ENCODE results near the gene STRADB. TPM values are rescaled to one million over a fixed set of nuclear protein-coding genes. Genes with fewer than 3 reads are reported as not detected.
A peak's percentile ranks its signal among the peaks of the same experiment; 100 is the strongest.

Gene STRADB
- total and polyA plus RNA-seq, 2 experiments from 2014 or later, result 35.9 to 37.1 TPM

DNA sequence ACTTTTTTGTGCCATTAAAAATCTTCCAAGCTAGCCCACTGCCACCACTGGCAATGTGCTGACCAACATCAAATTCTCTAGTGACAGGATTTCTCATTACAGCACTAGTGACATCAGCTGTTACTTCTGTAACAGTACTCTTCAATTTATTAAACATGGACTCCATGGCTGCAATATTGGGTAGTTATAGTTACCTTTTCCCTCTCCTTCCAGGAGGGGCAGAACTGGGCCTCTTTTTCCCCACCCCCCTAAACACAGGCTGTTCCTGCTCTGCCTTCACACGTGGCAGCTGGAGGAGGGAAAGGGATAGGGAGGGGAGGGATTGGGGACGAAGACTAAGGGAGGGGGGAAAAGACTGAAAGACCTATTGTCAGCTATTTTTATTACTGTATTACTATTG is 38.4 kb upstream of the STRADB start:
- H3K4me1 Mint-ChIP-seq, result no peaks in the 10 kb centered on the region
- ATAC-seq, result peak; percentile 74

More for the DNA sequence above, 38.4 kb upstream of the STRADB start:
- no peaks in the 10 kb centered on the region for H4K20me1 ChIP-seq (replicated peaks; ENCODE audit: insufficient read depth)
- H3K79me2 ChIP-seq (replicated peaks; ENCODE audit: insufficient read depth), result 0 out of 2 replicates have a peak, but pooled peaks cover 5% of the 10 kb centered on the region
- H3K27ac ChIP-seq (ENCODE audit: low read depth), result no peak overlapping the region
- no peak overlapping the region for H3K4me3 ChIP-seq
- H3K4me3 Mint-ChIP-seq, result no peak overlapping the region
- H3K27ac Mint-ChIP-seq, result no peak overlapping the region
- H3K4me1 ChIP-seq (ENCODE audit: insufficient read depth), result peaks cover 16% of the 10 kb centered on the region
- TF ChIP-seq CREB1 (CRISPR knock-in tag; IDR thresholded peaks at IDR 0.05; ENCODE audit: low read depth), result no peak
- no peak for TF ChIP-seq STAT1 (IDR thresholded peaks at IDR 0.05; ENCODE audit: unreplicated experiment)
- no peak for TF ChIP-seq EZH2phosphoT487 (IDR thresholded peaks at IDR 0.05; ENCODE audit: unreplicated experiment)
- TF ChIP-seq, protein P1, sequence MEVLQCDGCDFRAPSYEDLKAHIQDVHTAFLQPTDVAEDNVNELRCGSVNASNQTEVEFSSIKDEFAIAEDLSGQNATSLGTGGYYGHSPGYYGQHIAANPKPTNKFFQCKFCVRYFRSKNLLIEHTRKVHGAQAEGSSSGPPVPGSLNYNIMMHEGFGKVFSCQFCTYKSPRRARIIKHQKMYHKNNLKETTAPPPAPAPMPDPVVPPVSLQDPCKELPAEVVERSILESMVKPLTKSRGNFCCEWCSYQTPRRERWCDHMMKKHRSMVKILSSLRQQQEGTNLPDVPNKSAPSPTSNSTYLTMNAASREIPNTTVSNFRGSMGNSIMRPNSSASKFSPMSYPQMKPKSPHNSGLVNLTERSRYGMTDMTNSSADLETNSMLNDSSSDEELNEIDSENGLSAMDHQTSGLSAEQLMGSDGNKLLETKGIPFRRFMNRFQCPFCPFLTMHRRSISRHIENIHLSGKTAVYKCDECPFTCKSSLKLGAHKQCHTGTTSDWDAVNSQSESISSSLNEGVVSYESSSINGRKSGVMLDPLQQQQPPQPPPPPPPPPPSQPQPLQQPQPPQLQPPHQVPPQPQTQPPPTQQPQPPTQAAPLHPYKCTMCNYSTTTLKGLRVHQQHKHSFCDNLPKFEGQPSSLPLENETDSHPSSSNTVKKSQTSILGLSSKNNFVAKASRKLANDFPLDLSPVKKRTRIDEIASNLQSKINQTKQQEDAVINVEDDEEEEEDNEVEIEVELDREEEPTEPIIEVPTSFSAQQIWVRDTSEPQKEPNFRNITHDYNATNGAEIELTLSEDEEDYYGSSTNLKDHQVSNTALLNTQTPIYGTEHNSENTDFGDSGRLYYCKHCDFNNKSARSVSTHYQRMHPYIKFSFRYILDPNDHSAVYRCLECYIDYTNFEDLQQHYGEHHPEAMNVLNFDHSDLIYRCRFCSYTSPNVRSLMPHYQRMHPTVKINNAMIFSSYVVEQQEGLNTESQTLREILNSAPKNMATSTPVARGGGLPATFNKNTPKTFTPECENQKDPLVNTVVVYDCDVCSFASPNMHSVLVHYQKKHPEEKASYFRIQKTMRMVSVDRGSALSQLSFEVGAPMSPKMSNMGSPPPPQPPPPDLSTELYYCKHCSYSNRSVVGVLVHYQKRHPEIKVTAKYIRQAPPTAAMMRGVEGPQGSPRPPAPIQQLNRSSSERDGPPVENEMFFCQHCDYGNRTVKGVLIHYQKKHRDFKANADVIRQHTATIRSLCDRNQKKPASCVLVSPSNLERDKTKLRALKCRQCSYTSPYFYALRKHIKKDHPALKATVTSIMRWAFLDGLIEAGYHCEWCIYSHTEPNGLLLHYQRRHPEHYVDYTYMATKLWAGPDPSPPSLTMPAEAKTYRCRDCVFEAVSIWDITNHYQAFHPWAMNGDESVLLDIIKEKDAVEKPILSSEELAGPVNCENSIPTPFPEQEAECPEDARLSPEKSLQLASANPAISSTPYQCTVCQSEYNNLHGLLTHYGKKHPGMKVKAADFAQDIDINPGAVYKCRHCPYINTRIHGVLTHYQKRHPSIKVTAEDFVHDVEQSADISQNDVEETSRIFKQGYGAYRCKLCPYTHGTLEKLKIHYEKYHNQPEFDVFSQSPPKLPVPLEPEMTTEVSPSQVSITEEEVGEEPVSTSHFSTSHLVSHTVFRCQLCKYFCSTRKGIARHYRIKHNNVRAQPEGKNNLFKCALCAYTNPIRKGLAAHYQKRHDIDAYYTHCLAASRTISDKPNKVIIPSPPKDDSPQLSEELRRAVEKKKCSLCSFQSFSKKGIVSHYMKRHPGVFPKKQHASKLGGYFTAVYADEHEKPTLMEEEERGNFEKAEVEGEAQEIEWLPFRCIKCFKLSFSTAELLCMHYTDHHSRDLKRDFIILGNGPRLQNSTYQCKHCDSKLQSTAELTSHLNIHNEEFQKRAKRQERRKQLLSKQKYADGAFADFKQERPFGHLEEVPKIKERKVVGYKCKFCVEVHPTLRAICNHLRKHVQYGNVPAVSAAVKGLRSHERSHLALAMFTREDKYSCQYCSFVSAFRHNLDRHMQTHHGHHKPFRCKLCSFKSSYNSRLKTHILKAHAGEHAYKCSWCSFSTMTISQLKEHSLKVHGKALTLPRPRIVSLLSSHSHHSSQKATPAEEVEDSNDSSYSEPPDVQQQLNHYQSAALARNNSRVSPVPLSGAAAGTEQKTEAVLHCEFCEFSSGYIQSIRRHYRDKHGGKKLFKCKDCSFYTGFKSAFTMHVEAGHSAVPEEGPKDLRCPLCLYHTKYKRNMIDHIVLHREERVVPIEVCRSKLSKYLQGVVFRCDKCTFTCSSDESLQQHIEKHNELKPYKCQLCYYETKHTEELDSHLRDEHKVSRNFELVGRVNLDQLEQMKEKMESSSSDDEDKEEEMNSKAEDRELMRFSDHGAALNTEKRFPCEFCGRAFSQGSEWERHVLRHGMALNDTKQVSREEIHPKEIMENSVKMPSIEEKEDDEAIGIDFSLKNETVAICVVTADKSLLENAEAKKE (CRISPR knock-in tag; IDR thresholded peaks at IDR 0.05), result no peak
- no peak for TF ChIP-seq ZNF114 (CRISPR knock-in tag; IDR thresholded peaks at IDR 0.05)
- peak; percentile 27 for DNase-seq (ENCODE audit: low spot score)
- no peaks in the 10 kb centered on the region for H3K36me3 ChIP-seq (ENCODE audit: insufficient read depth)
- no peaks in the 10 kb centered on the region for H3K9me3 Mint-ChIP-seq
- H3F3A ChIP-seq (replicated peaks; ENCODE audit: low read depth), result no peaks in the 10 kb centered on the region
- no peak overlapping the region for H2AFZ ChIP-seq
- 0 out of 2 replicates have a peak overlapping the region, but pooled peaks have one; percentile 37 for H3K4me2 ChIP-seq
- H3K27me3 Mint-ChIP-seq (ENCODE audit: insufficient read depth, low read depth, poor library complexity), result no peaks in the 10 kb centered on the region
- H3K9me2 ChIP-seq (ENCODE audit: insufficient read depth), result no peaks in the 10 kb centered on the region
- no peaks in the 10 kb centered on the region for H3K27me3 ChIP-seq (ENCODE audit: insufficient read depth)
- no peaks in the 10 kb centered on the region for H3K36me3 Mint-ChIP-seq (ENCODE audit: low read depth)
